A549 (cell line): ENCODE data around the gene MMP25.

Experiments used
- CEBPB ChIP-seq, 2 experiments: fragments of >200 bp in 1 of 2; sonication (Bioruptor Twin) in 1 of 2; formaldehyde crosslinking in 1 of 2; IDR thresholded peaks; 2 replicates each; pipeline ENCODE4 v1.6.1; 2012 to 2016
- CHD2 ChIP-seq: fragments of 150-350 bp; IDR thresholded peaks from 2 replicates; pipeline ENCODE4 v1.6.1; 2014; ENCODE audit warnings: low read length; ENCODE audit not compliant: partially characterized antibody
- E2F6 ChIP-seq: IDR thresholded peaks from 2 replicates; pipeline ENCODE4 v1.6.1; 2012; ENCODE audit warnings: low read depth, borderline replicate concordance
- HDAC2 ChIP-seq: fragments of 200-600 bp; sonication (generic); IDR thresholded peaks from 2 replicates; pipeline ENCODE4 v1.6.1; 2016
- HMGXB4 ChIP-seq: fragments of 250-450 bp; sonication (Bioruptor Pico); IDR thresholded peaks from 2 replicates; pipeline ENCODE4 v1.5.0; 2021; ENCODE audit warnings: mild to moderate bottlenecking, moderate library complexity, borderline replicate concordance
- JUN ChIP-seq, 2 experiments: fragments of >200 bp; sonication (Bioruptor Twin); formaldehyde crosslinking; IDR thresholded peaks; 2 replicates in 1 of 2; 3 replicates in 1 of 2; pipeline ENCODE4 v1.6.1; 2016 to 2017
- MAFK ChIP-seq: fragments of 450-650 bp; IDR thresholded peaks from 2 replicates; pipeline ENCODE4 v1.6.1; 2014; ENCODE audit not compliant: partially characterized antibody
- MYC ChIP-seq: IDR thresholded peaks from 2 replicates; pipeline ENCODE4 v1.6.1; 2012; ENCODE audit warnings: mild to moderate bottlenecking, inconsistent platforms, low read length, improper control_type of control experiment, borderline replicate concordance
- NFE2L2 ChIP-seq: fragments of 150-350 bp; conservative IDR thresholded peaks from 2 replicates; pipeline ENCODE4 v1.6.1; 2014; ENCODE audit warnings: low read length
- POLR2A ChIP-seq: IDR thresholded peaks from 2 replicates; pipeline ENCODE4 v1.6.1; 2012; ENCODE audit warnings: mild to moderate bottlenecking, low read length
- RARB ChIP-seq: fragments of 250-450 bp; sonication (Bioruptor Pico); IDR thresholded peaks from 2 replicates; pipeline ENCODE4 v1.8.0; 2021; ENCODE audit warnings: mild to moderate bottlenecking, moderate library complexity
- TF ChIP-seq, protein P1 (sequence below): fragments of >200 bp; sonication (Bioruptor Twin); formaldehyde crosslinking; IDR thresholded peaks from 3 replicates; pipeline ENCODE4 v1.5.1; 2016

- no peak for TF ChIP-seq MYC
- no peak for TF ChIP-seq POLR2A
- no peak for TF ChIP-seq CEBPB (IDR thresholded peaks at IDR 0.05)
- TF ChIP-seq E2F6 = no peak
- TF ChIP-seq, protein P1, sequence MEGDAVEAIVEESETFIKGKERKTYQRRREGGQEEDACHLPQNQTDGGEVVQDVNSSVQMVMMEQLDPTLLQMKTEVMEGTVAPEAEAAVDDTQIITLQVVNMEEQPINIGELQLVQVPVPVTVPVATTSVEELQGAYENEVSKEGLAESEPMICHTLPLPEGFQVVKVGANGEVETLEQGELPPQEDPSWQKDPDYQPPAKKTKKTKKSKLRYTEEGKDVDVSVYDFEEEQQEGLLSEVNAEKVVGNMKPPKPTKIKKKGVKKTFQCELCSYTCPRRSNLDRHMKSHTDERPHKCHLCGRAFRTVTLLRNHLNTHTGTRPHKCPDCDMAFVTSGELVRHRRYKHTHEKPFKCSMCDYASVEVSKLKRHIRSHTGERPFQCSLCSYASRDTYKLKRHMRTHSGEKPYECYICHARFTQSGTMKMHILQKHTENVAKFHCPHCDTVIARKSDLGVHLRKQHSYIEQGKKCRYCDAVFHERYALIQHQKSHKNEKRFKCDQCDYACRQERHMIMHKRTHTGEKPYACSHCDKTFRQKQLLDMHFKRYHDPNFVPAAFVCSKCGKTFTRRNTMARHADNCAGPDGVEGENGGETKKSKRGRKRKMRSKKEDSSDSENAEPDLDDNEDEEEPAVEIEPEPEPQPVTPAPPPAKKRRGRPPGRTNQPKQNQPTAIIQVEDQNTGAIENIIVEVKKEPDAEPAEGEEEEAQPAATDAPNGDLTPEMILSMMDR = no peak
- no peak for TF ChIP-seq RARB (CRISPR knock-in tag)
- no peak for TF ChIP-seq HMGXB4 (CRISPR knock-in tag)
- TF ChIP-seq NFE2L2 = no peak
- TF ChIP-seq CHD2 = no peak
- no peak for TF ChIP-seq MAFK
- no peak for TF ChIP-seq HDAC2
- TF ChIP-seq JUN (IDR thresholded peaks at IDR 0.05) = no peak
Observed at GRCh38 chr16:3036726-3037315, 9.5 kb upstream of the MMP25 start, which contains the start of gene BICDL2.
